ENCODE measurements around the gene CEP78. TPM values are rescaled to one million over a fixed set of nuclear protein-coding genes. Genes with fewer than 3 reads are reported as not detected.

The CEP78 gene
- total and polyA plus RNA-seq, 2 donors from 2014 or later, result 7.5 to 8.9 TPM

DNA sequence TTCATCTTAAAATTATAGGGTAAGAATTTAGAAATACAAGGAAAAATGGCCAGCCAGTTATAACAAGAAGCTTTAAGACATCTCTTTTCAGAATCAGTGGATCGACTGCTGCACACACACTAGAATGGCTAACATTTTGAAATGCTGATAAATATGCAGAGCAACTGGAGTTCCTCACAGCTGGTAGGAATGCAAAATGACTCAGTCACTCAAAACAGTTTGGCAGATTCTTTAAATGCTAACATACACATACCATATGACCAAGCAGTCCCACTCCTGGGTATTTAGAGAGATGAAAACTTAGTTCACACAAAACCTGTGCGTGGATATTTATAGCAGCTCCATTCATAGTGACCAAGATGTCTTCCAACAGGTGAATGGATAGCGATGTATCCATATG lies 37.9 kb downstream of the CEP78 start:
- Histone ChIP-seq H3K9ac (ENCODE audit: low read length in 3 of 3) (no peak overlapping the region), H3K27ac (ENCODE audit: low read depth in 2 of 2, low read length in 2 of 2) (no peak overlapping the region), H3K36me3 (ENCODE audit: control insufficient read depth in 2 of 3, insufficient read depth in 3 of 3, low read length in 3 of 3) (no peaks in the 10 kb centered on the region), H3K27me3 (ENCODE audit: control insufficient read depth, insufficient read depth, low read length) (no peaks in the 10 kb centered on the region), H3K4me3 (ENCODE audit: low read length in 3 of 3) (no peak overlapping the region), H3K4me1 (ENCODE audit: control insufficient read depth in 2 of 3, insufficient read depth in 2 of 3, low read depth in 1 of 3, low read length in 3 of 3) (no peaks in the 10 kb centered on the region), H3K9me3 (ENCODE audit: control insufficient read depth in 2 of 3, insufficient read depth in 1 of 3, low read length in 3 of 3) (no peaks in the 10 kb centered on the region)
- DNase-seq (no peak), FAIRE-seq (no peak)
- TF ChIP-seq, protein P1, sequence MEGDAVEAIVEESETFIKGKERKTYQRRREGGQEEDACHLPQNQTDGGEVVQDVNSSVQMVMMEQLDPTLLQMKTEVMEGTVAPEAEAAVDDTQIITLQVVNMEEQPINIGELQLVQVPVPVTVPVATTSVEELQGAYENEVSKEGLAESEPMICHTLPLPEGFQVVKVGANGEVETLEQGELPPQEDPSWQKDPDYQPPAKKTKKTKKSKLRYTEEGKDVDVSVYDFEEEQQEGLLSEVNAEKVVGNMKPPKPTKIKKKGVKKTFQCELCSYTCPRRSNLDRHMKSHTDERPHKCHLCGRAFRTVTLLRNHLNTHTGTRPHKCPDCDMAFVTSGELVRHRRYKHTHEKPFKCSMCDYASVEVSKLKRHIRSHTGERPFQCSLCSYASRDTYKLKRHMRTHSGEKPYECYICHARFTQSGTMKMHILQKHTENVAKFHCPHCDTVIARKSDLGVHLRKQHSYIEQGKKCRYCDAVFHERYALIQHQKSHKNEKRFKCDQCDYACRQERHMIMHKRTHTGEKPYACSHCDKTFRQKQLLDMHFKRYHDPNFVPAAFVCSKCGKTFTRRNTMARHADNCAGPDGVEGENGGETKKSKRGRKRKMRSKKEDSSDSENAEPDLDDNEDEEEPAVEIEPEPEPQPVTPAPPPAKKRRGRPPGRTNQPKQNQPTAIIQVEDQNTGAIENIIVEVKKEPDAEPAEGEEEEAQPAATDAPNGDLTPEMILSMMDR (IDR thresholded peaks at IDR 0.05; ENCODE audit: borderline replicate concordance, extremely low read depth, insufficient read depth), result no peak
- intact Hi-C loops (cut with DNase I), result no loop called here

DNA sequence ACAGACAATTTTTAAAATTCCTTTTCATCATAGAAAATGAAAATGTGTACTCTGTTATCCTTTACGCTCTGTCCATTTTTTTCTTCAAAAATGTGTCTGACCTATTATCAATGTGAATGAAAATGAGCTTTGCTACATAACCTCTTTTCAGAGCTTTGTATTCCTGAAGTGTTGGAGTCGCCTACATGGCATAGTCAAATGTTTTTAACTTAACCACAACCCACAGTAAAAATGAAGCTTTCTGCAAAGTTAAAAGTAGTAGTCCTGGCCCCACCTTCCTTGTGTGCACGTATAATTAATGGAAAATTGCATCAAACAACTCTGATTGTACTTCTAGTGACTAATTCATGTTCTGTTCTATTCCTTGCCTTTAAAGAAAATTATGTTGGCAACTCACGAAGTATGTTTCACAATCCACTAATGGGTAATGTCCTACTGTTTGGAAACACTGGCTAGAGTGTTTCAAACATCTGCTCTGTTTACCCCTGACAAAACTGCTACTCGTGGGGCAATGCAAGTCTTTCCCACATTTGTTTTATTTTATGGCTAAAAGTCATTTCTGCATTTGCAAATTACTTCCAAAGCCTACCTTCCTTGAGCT lies 42.4 kb downstream of the CEP78 start:
- no peaks in the 10 kb centered on the region for H3K36me3 ChIP-seq (ENCODE audit: control insufficient read depth in 2 of 3, insufficient read depth in 3 of 3, low read length in 3 of 3)
- TF ChIP-seq, protein P1 (IDR thresholded peaks at IDR 0.05; ENCODE audit: borderline replicate concordance, extremely low read depth, insufficient read depth), result no peak
- FAIRE-seq, result no peak
- H3K4me1 ChIP-seq (ENCODE audit: control insufficient read depth in 2 of 3, insufficient read depth in 2 of 3, low read depth in 1 of 3, low read length in 3 of 3), result peaks cover 0 to 7% (median 6%) of the 10 kb centered on the region in 3 donors
- H3K4me3 ChIP-seq (ENCODE audit: low read length in 3 of 3), result no peak overlapping the region
- intact Hi-C loops (cut with DNase I), result no loop called here
- no peak for DNase-seq
- no peaks in the 10 kb centered on the region for H3K9me3 ChIP-seq (ENCODE audit: control insufficient read depth in 2 of 3, insufficient read depth in 1 of 3, low read length in 3 of 3)
- no peak overlapping the region for H3K9ac ChIP-seq (ENCODE audit: low read length in 3 of 3)
- no peaks in the 10 kb centered on the region for H3K27me3 ChIP-seq (ENCODE audit: control insufficient read depth, insufficient read depth, low read length)
- H3K27ac ChIP-seq (ENCODE audit: low read depth in 2 of 2, low read length in 2 of 2), result peak overlapping the region in 1 of 2 donors; percentile 30

DNA sequence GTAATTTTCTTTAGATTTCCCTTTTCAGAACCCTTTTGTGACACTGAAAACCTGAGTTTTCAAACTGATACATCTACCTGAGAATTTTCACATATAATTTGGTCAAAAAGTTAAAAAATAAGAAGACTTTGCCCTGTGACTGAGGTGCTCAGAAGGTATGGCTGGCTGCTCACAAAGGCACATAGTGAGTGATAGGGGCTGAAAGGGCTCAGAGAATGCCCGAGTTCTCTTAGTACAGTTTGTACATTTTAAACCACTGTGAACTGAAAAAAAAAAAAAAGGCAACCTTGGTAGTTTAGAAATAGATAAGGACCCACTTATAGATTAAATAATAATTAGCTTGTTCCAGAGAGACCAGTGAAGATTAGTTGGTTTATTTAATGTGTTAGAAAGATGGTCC lies 42.9 kb downstream of the CEP78 start:
- peaks cover 0 to 7% (median 6%) of the 10 kb centered on the region in 3 donors for H3K4me1 ChIP-seq (ENCODE audit: control insufficient read depth in 2 of 3, insufficient read depth in 2 of 3, low read depth in 1 of 3, low read length in 3 of 3)
- no peak overlapping the region for H3K4me3 ChIP-seq (ENCODE audit: low read length in 3 of 3)
- H3K36me3 ChIP-seq (ENCODE audit: control insufficient read depth in 2 of 3, insufficient read depth in 3 of 3, low read length in 3 of 3), result no peaks in the 10 kb centered on the region
- DNase-seq (no peak), FAIRE-seq (no peak)
- no peaks in the 10 kb centered on the region for H3K27me3 ChIP-seq (ENCODE audit: control insufficient read depth, insufficient read depth, low read length)
- no peak overlapping the region for H3K9ac ChIP-seq (ENCODE audit: low read length in 3 of 3)
- H3K27ac ChIP-seq (ENCODE audit: low read depth in 2 of 2, low read length in 2 of 2), result peak overlapping the region in 1 of 2 donors; percentile 30
- intact Hi-C loops (cut with DNase I), result no loop called here
- TF ChIP-seq, protein P1 (IDR thresholded peaks at IDR 0.05; ENCODE audit: borderline replicate concordance, extremely low read depth, insufficient read depth), result no peak
- no peaks in the 10 kb centered on the region for H3K9me3 ChIP-seq (ENCODE audit: control insufficient read depth in 2 of 3, insufficient read depth in 1 of 3, low read length in 3 of 3)

Measured in kidney (tissue), 14 donors.